Loucy (cell line): ENCODE measurements around the gene MRPS11.

ENCODE experiments used
- CTCF ChIP-seq: fragments of 200-600 bp; sonication (generic); conservative IDR thresholded peaks from 2 replicates; pipeline ENCODE4 v1.5.1; 2014; ENCODE audit warnings: mild to moderate bottlenecking, antibody characterized with exemption, low read length
- EZH2phosphoT487 ChIP-seq: fragments of 200-600 bp; IDR thresholded peaks from 2 replicates; pipeline ENCODE4 v1.6.1; 2018; ENCODE audit warnings: antibody characterized with exemption, mild to moderate bottlenecking, moderate library complexity, borderline replicate concordance

GRCh38 chr15:88512078-88512477, 44.6 kb downstream of the MRPS11 start:
- no peak for TF ChIP-seq CTCF
- TF ChIP-seq EZH2phosphoT487 = no peak
